ENCODE measurements around the gene IL1A. TPM values are rescaled to one million over a fixed set of nuclear protein-coding genes. Genes with fewer than 3 reads are reported as not detected.

Gene IL1A
- total and polyA plus RNA-seq, 10 of the 15 experiments (the other 5 are each of a cell fraction or from before 2014, with no cell fraction given), result 0.10 to 8.7 (median 6.9) TPM

- TF ChIP-seq, protein P1, sequence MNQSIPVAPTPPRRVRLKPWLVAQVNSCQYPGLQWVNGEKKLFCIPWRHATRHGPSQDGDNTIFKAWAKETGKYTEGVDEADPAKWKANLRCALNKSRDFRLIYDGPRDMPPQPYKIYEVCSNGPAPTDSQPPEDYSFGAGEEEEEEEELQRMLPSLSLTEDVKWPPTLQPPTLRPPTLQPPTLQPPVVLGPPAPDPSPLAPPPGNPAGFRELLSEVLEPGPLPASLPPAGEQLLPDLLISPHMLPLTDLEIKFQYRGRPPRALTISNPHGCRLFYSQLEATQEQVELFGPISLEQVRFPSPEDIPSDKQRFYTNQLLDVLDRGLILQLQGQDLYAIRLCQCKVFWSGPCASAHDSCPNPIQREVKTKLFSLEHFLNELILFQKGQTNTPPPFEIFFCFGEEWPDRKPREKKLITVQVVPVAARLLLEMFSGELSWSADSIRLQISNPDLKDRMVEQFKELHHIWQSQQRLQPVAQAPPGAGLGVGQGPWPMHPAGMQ (IDR thresholded peaks at IDR 0.05; ENCODE audit: borderline replicate concordance), result no peak
- TF ChIP-seq MEF2B (IDR thresholded peaks at IDR 0.05; ENCODE audit: partially characterized antibody, poor library complexity, severe bottlenecking) (peak; percentile 52), BCL3 (IDR thresholded peaks at IDR 0.05; ENCODE audit: borderline replicate concordance, insufficient read depth, low read depth, low read length, poor library complexity, severe bottlenecking) (peak; percentile 34), BMI1 (IDR thresholded peaks at IDR 0.05; ENCODE audit: borderline replicate concordance) (no peak), CHD1 (IDR thresholded peaks at IDR 0.05; ENCODE audit: low read depth, low read length) (no peak), SKIL (IDR thresholded peaks at IDR 0.05; ENCODE audit: low read depth, poor library complexity, severe bottlenecking) (no peak), FOS (IDR thresholded peaks at IDR 0.05; ENCODE audit: borderline replicate concordance, extremely low read depth, insufficient read length) (no peak), DPF2 (IDR thresholded peaks at IDR 0.05) (no peak), IKZF2 (IDR thresholded peaks at IDR 0.05) (0 out of 4 replicates have a peak, but pooled peaks of 1 of the 2 experiments have one; percentile 37), CHD4 (IDR thresholded peaks at IDR 0.05) (no peak), PBX3 (IDR thresholded peaks at IDR 0.05; ENCODE audit: insufficient replicate concordance, low read depth, low read length) (peak; percentile 68)
Measured at GRCh38 chr2:112831946-112832840, 47.9 kb upstream of the IL1A start (continued).

All from GM12878 (cell line).